Stomach (tissue), 9 donors: ENCODE measurements around the gene GRIK5. TPM values are rescaled to one million over a fixed set of nuclear protein-coding genes. Genes with fewer than 3 reads are reported as not detected.

ENCODE experiments used
- DNase-seq, 2 donors: peaks; one replicate each; pipeline versions ENCODE4 v3.0.0 to v3.0.0-alpha.2; 2013 to 2019
- H3K27ac ChIP-seq, 5 donors: fragments of 200-600 bp in 4 of 5; sonication (generic) in 4 of 5; one replicate each; pipeline ENCODE4 v1.5.1; 2013 to 2019; ENCODE audit warnings: mild to moderate bottlenecking in 1 of 5, moderate library complexity in 1 of 5
- H3K27me3 ChIP-seq, 3 donors: fragments of 200-600 bp; sonication (generic); one replicate each; pipeline ENCODE4 v1.5.1; 2017 to 2019; ENCODE audit warnings: mixed run types in 1 of 3
- H3K36me3 ChIP-seq, 4 donors: fragments of 200-600 bp; sonication (generic); 1 replicate in 3 of 4; 2 replicates in 1 of 4; pipeline ENCODE4 v1.5.1; 2016 to 2019
- H3K4me1 ChIP-seq, 4 donors: fragments of 200-600 bp; sonication (generic); one replicate each; pipeline ENCODE4 v1.5.1; 2016 to 2019
- H3K4me3 ChIP-seq, 4 donors: fragments of 200-600 bp; sonication (generic) in 3 of 4; one replicate each; pipeline ENCODE4 v1.5.1; 2016 to 2019; ENCODE audit warnings: mild to moderate bottlenecking in 1 of 4
- H3K9me3 ChIP-seq, 4 donors: fragments of 200-600 bp; sonication (generic); one replicate each; pipeline ENCODE4 v1.5.1; 2016 to 2019
- CTCF ChIP-seq, 7 experiments: fragments of 450-650 bp in 4 of 7; fragments of 200-600 bp in 3 of 7; sonication (generic) in 3 of 7; IDR thresholded peaks; one replicate each; pipeline ENCODE4 v1.5.1; 2016 to 2019; ENCODE audit warnings: antibody characterized with exemption in 7 of 7, control low read depth in 2 of 7, mild to moderate bottlenecking in 1 of 7
- EP300 ChIP-seq: sonication (generic); formaldehyde crosslinking; IDR thresholded peaks from one replicate; pipeline ENCODE4 v1.6.1; 2017; ENCODE audit warnings: antibody characterized with exemption
- POLR2A ChIP-seq, 4 donors: fragments of 450-650 bp; IDR thresholded peaks; one replicate each; pipeline ENCODE4 v1.6.1; 2016; ENCODE audit warnings: antibody characterized with exemption in 4 of 4, control low read depth in 2 of 4, mild to moderate bottlenecking in 1 of 4, moderate library complexity in 1 of 4
- POLR2AphosphoS5 ChIP-seq, 3 donors: sonication (generic); formaldehyde crosslinking; IDR thresholded peaks; one replicate each; pipeline ENCODE4 v1.6.1; 2016; ENCODE audit warnings: antibody characterized with exemption in 3 of 3
- WGBS, 5 donors: extraction: QIAGEN DNeasy Blood & Tissue Kit in 3 of 5; methylation state at CpG; one replicate each; pipeline versions ENCODE4 v1.1.5 to v1.1.7; 2013 to 2018; 5-methylcytosine and 5-hydroxymethylcytosine counted together
- intact Hi-C: fragments of 100-400 bp; cut with DNase I; formaldehyde crosslinking; loops from one replicate; pipeline ENCODE4 v1.15.1; 2023; ENCODE audit warnings: low total_unique reads
- polyA plus RNA-seq, 3 donors: library from polyadenylated mRNA; stranded (reverse); fragments of 200-250 nt; gene quantifications; one replicate each; pipeline ENCODE4 v1.2.3, GENCODE V29; 2013
- total RNA-seq, 5 donors: library from RNA; depleted of rRNA; stranded (reverse); fragments of >200 nt; gene quantifications; one replicate each; pipeline versions ENCODE4 v1.1.0 to v1.2.3, GENCODE V29; 2014 to 2016
- donor health status: healthy with polysubstance abuse.
- donor health status: Bipolar disorder and iron deficiency.
- donor health status: healthy.

The GRIK5 gene
- total and polyA plus RNA-seq, 8 donors: 0.92 to 74.1 (median 4.2) TPM

- TF ChIP-seq CTCF (IDR thresholded peaks at IDR 0.05) (no peak), POLR2AphosphoS5 (IDR thresholded peaks at IDR 0.05) (no peak), POLR2A (IDR thresholded peaks at IDR 0.05) (no peak), EP300 (no peak)
- peaks cover 17 to 41% (median 34%) of the 10 kb centered on the region in 4 donors for H3K4me1 ChIP-seq
- H3K27me3 ChIP-seq: no peaks in the 10 kb centered on the region
- no peaks in the 10 kb centered on the region for H3K9me3 ChIP-seq
- 63 to 74% (median 70%) methylated on average over 7 to 15 of the region's 15 CpGs for whole genome bisulfite sequencing, 5 donors
- H3K4me3 ChIP-seq: no peak overlapping the region
- no peak overlapping the region for H3K27ac ChIP-seq
- H3K36me3 ChIP-seq: peaks cover 34 to 57% (median 51%) of the 10 kb centered on the region in 4 donors
- no peak for DNase-seq
- intact Hi-C loops: no loop called here
Observed at GRCh38 chr19:42078538-42079275, 8.7 kb upstream of the GRIK5 start.

GRCh38 chr19:42078058-42078457 lies 8.1 kb upstream of the GRIK5 start:
- 79 to 96% (median 86%) methylated on average over 1 of the region's 1 CpG for WGBS, 5 donors
- Histone ChIP-seq H3K27me3 (no peaks in the 10 kb centered on the region), H3K27ac (no peak overlapping the region), H3K9me3 (no peaks in the 10 kb centered on the region), H3K36me3 (peaks cover 34 to 50% (median 47%) of the 10 kb centered on the region in 4 donors), H3K4me1 (peaks cover 17 to 41% (median 34%) of the 10 kb centered on the region in 4 donors), H3K4me3 (no peak overlapping the region)
- TF ChIP-seq POLR2AphosphoS5 (IDR thresholded peaks at IDR 0.05): no peak
- no peak for TF ChIP-seq EP300
- intact Hi-C loops: no loop called here
- DNase-seq: no peak

- H3K36me3 ChIP-seq: peaks cover 31 to 34% (median 34%) of the 10 kb centered on the region in 4 donors
- WGBS, 5 donors: 0 to 2% (median 0%) methylated on average over 16 to 33 of the region's 33 CpGs
- peak overlapping the region; percentile 72 to 89 (median 80) for H3K4me3 ChIP-seq
- H3K27ac ChIP-seq: peak overlapping the region; percentile 84 to 99 (median 96)
- TF ChIP-seq CTCF (IDR thresholded peaks at IDR 0.05): no peak
- TF ChIP-seq EP300: no peak
- TF ChIP-seq POLR2AphosphoS5 (IDR thresholded peaks at IDR 0.05): no peak
- TF ChIP-seq POLR2A (IDR thresholded peaks at IDR 0.05): no peak
- no peaks in the 10 kb centered on the region for H3K9me3 ChIP-seq
- no peak for DNase-seq
- intact Hi-C loops: no loop called here
- peaks cover 17 to 38% (median 31%) of the 10 kb centered on the region in 4 donors for H3K4me1 ChIP-seq
- no peaks in the 10 kb centered on the region for H3K27me3 ChIP-seq
Observed at GRCh38 chr19:42076380-42076944, 6.5 kb upstream of the GRIK5 start.

GRCh38 chr19:42075616-42076379 lies 5.8 kb upstream of the GRIK5 start, which contains the start of gene ZNF574:
Gene ZNF574, plus strand, starts transcription at chr19:42076166. Its CDS starts 2,441 bp downstream, at chr19:42078607.
- Histone ChIP-seq H3K27me3 (no peaks in the 10 kb centered on the region), H3K9me3 (no peaks in the 10 kb centered on the region), H3K27ac (peak within 1 kb of the TSS; percentile 94 to 99 (median 96)), H3K4me1 (peaks cover 17 to 33% (median 30%) of the 10 kb centered on the region in 4 donors), H3K36me3 (peaks cover 25 to 28% (median 27%) of the 10 kb centered on the region in 4 donors), H3K4me3 (peak within 1 kb of the TSS; percentile 72 to 89 (median 80))
- intact Hi-C loops: no loop called here
- peak; percentile 98 to 100 for DNase-seq
- TF ChIP-seq CTCF (IDR thresholded peaks at IDR 0.05): no peak
- TF ChIP-seq POLR2AphosphoS5 (IDR thresholded peaks at IDR 0.05): peak; percentile 77 to 94 (median 85)
- TF ChIP-seq POLR2A (IDR thresholded peaks at IDR 0.05): peak in 2 of 4 donors; percentile 33 to 57
- 0 to 1% (median 0%) methylated on average over 52 to 80 of the region's 80 CpGs for WGBS, 5 donors
